Adrenal gland (tissue), 12 donors: ENCODE results near the gene CALML3. TPM values are rescaled to one million over a fixed set of nuclear protein-coding genes. Genes with fewer than 3 reads are reported as not detected.

Experiments used
- DNase-seq, 7 donors: peaks; one replicate each; pipeline ENCODE4 v3.0.0-alpha.2; 2019 to 2020
- H3K27ac ChIP-seq, 5 donors: fragments of 200-600 bp; sonication (generic) in 4 of 5; 1 replicate in 3 of 5; 2 replicates in 2 of 5; pipeline versions ENCODE4 v1.5.1 to v1.8.0; 2016 to 2020; ENCODE audit warnings: mild to moderate bottlenecking in 1 of 5
- H3K27me3 ChIP-seq: fragments of 200-600 bp; 2 replicates; pipeline ENCODE4 v1.8.0; 2021
- H3K36me3 ChIP-seq, 2 donors: fragments of 200-600 bp; replicated peaks in 1 of 2; 1 replicate in 1 of 2; 2 replicates in 1 of 2; pipeline versions ENCODE4 v1.5.1 to v1.8.0; 2018 to 2022
- H3K4me1 ChIP-seq, 2 donors: fragments of 200-600 bp; replicated peaks in 1 of 2; 1 replicate in 1 of 2; 2 replicates in 1 of 2; pipeline versions ENCODE4 v1.5.1 to v1.8.0; 2018 to 2021
- H3K4me3 ChIP-seq, 4 donors: fragments of 200-600 bp; sonication (generic) in 3 of 4; one replicate each; pipeline ENCODE4 v1.5.1; 2016 to 2018
- H3K9me3 ChIP-seq, 3 donors: fragments of 200-600 bp; sonication (generic) in 1 of 3; replicated peaks in 1 of 3; 1 replicate in 2 of 3; 2 replicates in 1 of 3; pipeline versions ENCODE4 v1.5.1 to v1.8.0; 2016 to 2021
- CTCF ChIP-seq, 6 experiments: fragments of 450-650 bp in 4 of 6; fragments of 200-600 bp in 2 of 6; sonication (generic) in 1 of 6; IDR thresholded peaks; 1 replicate in 5 of 6; 2 replicates in 1 of 6; pipeline versions ENCODE4 v1.5.1 to v1.8.0; 2016 to 2021; ENCODE audit warnings: antibody characterized with exemption in 6 of 6, mild to moderate bottlenecking in 2 of 6, moderate library complexity in 1 of 6
- POLR2A ChIP-seq, 2 donors: fragments of 450-650 bp; IDR thresholded peaks; one replicate each; pipeline ENCODE4 v1.6.1; 2017; ENCODE audit warnings: antibody characterized with exemption in 2 of 2, mild to moderate bottlenecking in 2 of 2, moderate library complexity in 1 of 2
- WGBS, 4 donors: extraction: QIAGEN DNeasy Blood & Tissue Kit in 2 of 4; methylation state at CpG; one replicate each; pipeline versions ENCODE4 v1.1.5 to v1.1.7; 2013 to 2017; 5-methylcytosine and 5-hydroxymethylcytosine counted together
- intact Hi-C, 2 donors: fragments of 100-400 bp; cut with DNase I; formaldehyde crosslinking; loops; one replicate each; pipeline versions ENCODE4 v1.14.1 to v1.15.0; 2022 to 2023
- polyA plus RNA-seq, 3 donors: library from polyadenylated mRNA; stranded (reverse); fragments of 200-250 nt in 2 of 3; fragments of 350-450 nt in 1 of 3; fragmentation: Illumina TruSeq in 1 of 3; extraction: RNeasy Lipid Tissue Mini Kit (QIAGEN cat#74804) in 1 of 3; gene quantifications; one replicate each; pipeline ENCODE4 v1.2.3, GENCODE V29; 2013 to 2014
- total RNA-seq, 9 donors: library from RNA; depleted of rRNA in 4 of 9; stranded (reverse); fragments of >200 nt in 4 of 9; fragments of 120-200 nt in 1 of 9; fragmentation: NEBNext Ultra II Directional in 1 of 9; extraction: Animal tissue kit (Norgen Biotek cat#: 25700) in 1 of 9; gene quantifications; one replicate each; pipeline versions ENCODE4 v1.1.0 to v1.2.4, GENCODE V29; 2013 to 2023
- donor health status: healthy with polysubstance abuse.
- donor health status: Bipolar disorder and iron deficiency.
- donor health status: DM: yes; HTN: yes; CAD: no.
- donor health status: DM: no; HTN: no; CAD: no.
- donor health status: DM: no; HTN: no; CAD: no.
- donor health status: DM: yes; HTN: yes; CAD: no.

Gene CALML3
- total and polyA plus RNA-seq, 12 donors: 0.07 TPM; not detected in 11

- no peaks in the 10 kb centered on the region for H3K36me3 ChIP-seq
- intact Hi-C loops: no loop called here
- no peaks in the 10 kb centered on the region for H3K27me3 ChIP-seq
- no peak overlapping the region for H3K4me3 ChIP-seq
- no peaks in the 10 kb centered on the region for H3K9me3 ChIP-seq
- TF ChIP-seq POLR2A (IDR thresholded peaks at IDR 0.05) (no peak), CTCF (IDR thresholded peaks at IDR 0.05) (no peak)
- WGBS, 4 donors: 67 to 89% (median 83%) methylated on average over 5 of the region's 5 CpGs
- H3K27ac ChIP-seq: no peak overlapping the region
- DNase-seq: no peak
- no peaks in the 10 kb centered on the region for H3K4me1 ChIP-seq
Measured at GRCh38 chr10:5518143-5518542, 6.6 kb upstream of the CALML3 start.

- DNase-seq: no peak
- no peak for TF ChIP-seq POLR2A (IDR thresholded peaks at IDR 0.05)
- no peak for TF ChIP-seq CTCF (IDR thresholded peaks at IDR 0.05)
- H3K27me3 ChIP-seq: no peaks in the 10 kb centered on the region
- no peaks in the 10 kb centered on the region for H3K4me1 ChIP-seq
- intact Hi-C loops: no loop called here
- WGBS, 4 donors: 84 to 92% (median 89%) methylated on average over 3 of the region's 3 CpGs
- H3K36me3 ChIP-seq: no peaks in the 10 kb centered on the region
- H3K27ac ChIP-seq: no peak overlapping the region
- no peaks in the 10 kb centered on the region for H3K9me3 ChIP-seq
- no peak overlapping the region for H3K4me3 ChIP-seq
Measured at GRCh38 chr10:5519054-5519453, 5.7 kb upstream of the CALML3 start.

GRCh38 chr10:5522913-5523560, 1.7 kb upstream of the CALML3 start:
- DNase-seq: no peak
- intact Hi-C loops: no loop called here
- no peaks in the 10 kb centered on the region for H3K27me3 ChIP-seq
- TF ChIP-seq CTCF (IDR thresholded peaks at IDR 0.05) (no peak), POLR2A (IDR thresholded peaks at IDR 0.05) (no peak)
- 78 to 83% (median 78%) methylated on average over 3 to 7 of the region's 7 CpGs for WGBS, 4 donors
- no peak overlapping the region for H3K4me3 ChIP-seq
- no peaks in the 10 kb centered on the region for H3K36me3 ChIP-seq
- H3K27ac ChIP-seq: no peak overlapping the region
- no peaks in the 10 kb centered on the region for H3K4me1 ChIP-seq
- H3K9me3 ChIP-seq: no peaks in the 10 kb centered on the region

GRCh38 chr10:5523796-5524574, 776 bp upstream of the CALML3 start:
- H3K36me3 ChIP-seq: no peaks in the 10 kb centered on the region
- TF ChIP-seq POLR2A (IDR thresholded peaks at IDR 0.05): no peak
- no peak for TF ChIP-seq CTCF (IDR thresholded peaks at IDR 0.05)
- no peaks in the 10 kb centered on the region for H3K4me1 ChIP-seq
- WGBS, 4 donors: 85 to 88% (median 86%) methylated on average over 7 to 11 of the region's 11 CpGs
- intact Hi-C loops: no loop called here
- DNase-seq: no peak
- H3K4me3 ChIP-seq: no peak overlapping the region
- no peak overlapping the region for H3K27ac ChIP-seq
- no peaks in the 10 kb centered on the region for H3K9me3 ChIP-seq
- H3K27me3 ChIP-seq: no peaks in the 10 kb centered on the region
